Midbrain (tissue), 1 donor: ENCODE data around the gene PPP3R1.

Experiments used
- DNase-seq: peaks from one replicate; lab custom pipeline; 2025; lab: John Stamatoyannopoulos, UW

The PPP3R1 gene

GRCh38 chr2:68252400-68253218, at the start of gene PPP3R1:
Gene PPP3R1, minus strand, starts transcription at chr2:68252532. Its CDS starts 405 bp downstream, at chr2:68252127.
- peak; percentile 98 for DNase-seq

- DNase-seq, result no peak
These were observed 43.2 kb upstream of the PPP3R1 start for GRCh38 chr2:68295516-68295915.

- DNase-seq, result no peak
These were observed 42.6 kb upstream of the PPP3R1 start for GRCh38 chr2:68294913-68295312.

GRCh38 chr2:68294187-68294586, 41.9 kb upstream of the PPP3R1 start:
- DNase-seq, result no peak

- no peak for DNase-seq
These were observed 41.4 kb upstream of the PPP3R1 start for GRCh38 chr2:68293755-68294154.

GRCh38 chr2:68293024-68293423, 40.7 kb upstream of the PPP3R1 start:
- DNase-seq, result no peak

GRCh38 chr2:68292108-68292710, 39.9 kb upstream of the PPP3R1 start:
- DNase-seq, result no peak

GRCh38 chr2:68291314-68291713, 39.0 kb upstream of the PPP3R1 start:
- DNase-seq, result no peak

- DNase-seq, result no peak
These were observed 38.6 kb upstream of the PPP3R1 start for GRCh38 chr2:68290901-68291300.

- peak; percentile 58 for DNase-seq
These were observed 35.5 kb upstream of the PPP3R1 start for GRCh38 chr2:68287580-68288441.

- DNase-seq, result peak; percentile 17
These were observed 32.6 kb upstream of the PPP3R1 start for GRCh38 chr2:68284896-68285295.

GRCh38 chr2:68283419-68283812, 31.1 kb upstream of the PPP3R1 start:
- DNase-seq, result no peak

GRCh38 chr2:68282811-68283418, 30.6 kb upstream of the PPP3R1 start:
- DNase-seq, result peak; percentile 39

- DNase-seq, result no peak
These were observed 28.5 kb upstream of the PPP3R1 start for GRCh38 chr2:68280796-68281195.

- no peak for DNase-seq
These were observed 28.0 kb upstream of the PPP3R1 start for GRCh38 chr2:68280348-68280747.

GRCh38 chr2:68279691-68280090, 27.4 kb upstream of the PPP3R1 start:
- DNase-seq, result no peak

GRCh38 chr2:68278169-68278568, 25.8 kb upstream of the PPP3R1 start:
- DNase-seq, result no peak

- no peak for DNase-seq
These were observed 21.7 kb upstream of the PPP3R1 start for GRCh38 chr2:68274022-68274421.

GRCh38 chr2:68272246-68272994, 20.1 kb upstream of the PPP3R1 start:
- DNase-seq, result peak; percentile 62

GRCh38 chr2:68266655-68267054, 14.3 kb upstream of the PPP3R1 start:
- no peak for DNase-seq

- DNase-seq, result no peak
These were observed 11.3 kb upstream of the PPP3R1 start for GRCh38 chr2:68263632-68264031.
